ENCODE results near the gene RBM47. TPM values are rescaled to one million over a fixed set of nuclear protein-coding genes. Genes with fewer than 3 reads are reported as not detected.

Gene RBM47
- total and polyA plus RNA-seq, 2 of the 4 experiments (the other 2 are of a cell fraction), result 0.44 to 1.1 TPM

- TF ChIP-seq RAD21 (IDR thresholded peaks at IDR 0.05; ENCODE audit: low read length), result no peak
- TF ChIP-seq CHD1 (IDR thresholded peaks at IDR 0.05; ENCODE audit: low read depth, low read length), result no peak
- no peak for TF ChIP-seq SMC3 (IDR thresholded peaks at IDR 0.05; ENCODE audit: low read depth, low read length)
- no peak for TF ChIP-seq USF2 (IDR thresholded peaks at IDR 0.05; ENCODE audit: low read depth, low read length)
- no peak for TF ChIP-seq NFE2L2 (IDR thresholded peaks at IDR 0.05; ENCODE audit: low read depth, low read length)
- no peak for TF ChIP-seq MAFK (IDR thresholded peaks at IDR 0.05; ENCODE audit: low read depth, low read length)
- no peak for TF ChIP-seq POLR2A (IDR thresholded peaks at IDR 0.05; ENCODE audit: low read depth, low read length)
- TF ChIP-seq FOS (IDR thresholded peaks at IDR 0.05; ENCODE audit: low read depth, low read length), result no peak
- TF ChIP-seq ELK1 (IDR thresholded peaks at IDR 0.05; ENCODE audit: borderline replicate concordance, low read depth, low read length), result no peak
- TF ChIP-seq CTCF (conservative IDR thresholded peaks at IDR 0.05; ENCODE audit: low read depth, low read length), result no peak
- no peak for TF ChIP-seq BHLHE40 (IDR thresholded peaks at IDR 0.05; ENCODE audit: low read depth, low read length)
- BruUV-seq (replicated peaks), result no TSS peak
- Histone ChIP-seq H3K79me1 (ENCODE audit: low read depth in 1 of 2, low read length in 2 of 2) (no peaks in the 10 kb centered on the region), H2BK20ac (ENCODE audit: low read depth, low read length) (no peak overlapping the region), H3K27ac (ENCODE audit: insufficient read depth, low read length) (no peak overlapping the region), H2AK5ac (ENCODE audit: low read depth, low read length) (no peak overlapping the region), H4K20me1 (ENCODE audit: insufficient read depth, low read length) (no peaks in the 10 kb centered on the region), H3K18ac (ENCODE audit: low read depth, low read length) (no peak overlapping the region), H4K5ac (ENCODE audit: low read depth, low read length) (no peak overlapping the region), H4K91ac (ENCODE audit: insufficient read depth, low read depth, low read length) (no peak overlapping the region), H3K23ac (ENCODE audit: low read depth, low read length) (no peak overlapping the region), H2BK15ac (ENCODE audit: low read depth, low read length) (no peak overlapping the region), H3K14ac (replicated peaks; ENCODE audit: low read depth, low read length) (no peak overlapping the region), H3K56ac (ENCODE audit: extremely low read depth, insufficient read depth, low read length) (no peak overlapping the region), H3K9me1 (ENCODE audit: insufficient read depth, low read length) (peaks cover 17% of the 10 kb centered on the region), H4K8ac (ENCODE audit: low read depth in 2 of 2, low read length in 2 of 2) (no peak overlapping the region), H2BK120ac (ENCODE audit: low read depth, low read length) (no peak overlapping the region), H3K4me1 (ENCODE audit: control insufficient read depth, insufficient read depth, low read length) (peaks cover 12% of the 10 kb centered on the region), H3K4me2 (ENCODE audit: low read depth, low read length) (no peak overlapping the region), H3K9ac (ENCODE audit: low read depth, low read length) (no peak overlapping the region), H3K36me3 (ENCODE audit: control insufficient read depth, insufficient read depth, low read length) (no peaks in the 10 kb centered on the region), H2AK9ac (replicated peaks; ENCODE audit: low read depth, low read length, poor library complexity) (no peak overlapping the region), H2AFZ (replicated peaks; ENCODE audit: low read length, poor library complexity) (no peak overlapping the region), H2BK5ac (ENCODE audit: low read depth, low read length, poor library complexity, severe bottlenecking) (no peak overlapping the region), H3K4ac (ENCODE audit: low read depth, low read length) (no peak overlapping the region), H3K27me3 (ENCODE audit: control insufficient read depth, insufficient read depth, low read length) (no peaks in the 10 kb centered on the region), H3K9me3 (ENCODE audit: control insufficient read depth, insufficient read depth, low read length) (no peaks in the 10 kb centered on the region), H3K4me3 (ENCODE audit: insufficient read depth, low read depth, low read length) (no peak overlapping the region)
- POLR2A ChIA-PET (ENCODE audit: unreplicated experiment), result no interaction called here
- no CpG with 5 or more reads among the region's 3 CpGs for WGBS, 2 experiments (ENCODE audit: extremely low coverage in 2 of 2, insufficient read length in 1 of 2)
- in situ Hi-C loops (cut with MboI; ENCODE audit: low sequenced_read_pairs), result no loop called here
- DNase-seq (no peak), ATAC-seq (ENCODE audit: low read depth) (no peak)
- dilution Hi-C loops (cut with HindIII; ENCODE audit: low sequenced_read_pairs, unreplicated experiment), result no loop called here
- intact Hi-C loops (cut with micrococcal nuclease), result no loop called here
- CTCF ChIA-PET, result no interaction called here
Observed at GRCh38 chr4:40584517-40585141, 45.0 kb downstream of the RBM47 start.
